ENCODE data around the gene SLC4A7. TPM values are rescaled to one million over a fixed set of nuclear protein-coding genes. Genes with fewer than 3 reads are reported as not detected.

Gene SLC4A7
- total RNA-seq, 2 experiments from 2014 or later, result 57.8 to 66.3 TPM

DNA sequence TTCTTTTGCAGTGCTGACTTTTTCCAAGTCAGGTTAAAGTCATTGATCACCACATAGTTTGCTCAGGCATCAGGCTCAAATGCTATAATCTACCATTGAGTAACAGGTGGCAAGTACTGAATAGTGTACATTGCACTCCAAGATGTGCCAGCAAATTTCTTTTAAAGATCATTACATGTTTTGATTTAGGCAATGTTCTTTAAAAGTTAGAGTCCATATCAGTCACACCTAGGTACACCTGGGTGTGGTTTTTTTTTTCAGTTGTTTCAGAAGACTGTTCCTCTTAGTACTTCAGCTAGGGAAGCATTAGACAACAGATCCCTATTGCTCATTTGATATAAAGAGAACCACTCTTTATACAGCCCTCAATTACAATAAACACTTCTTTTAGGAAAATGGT is 10.6 kb upstream of the SLC4A7 start:
- ChIA-PET POLR2A (no interaction called here), CTCF (no interaction called here)

DNA sequence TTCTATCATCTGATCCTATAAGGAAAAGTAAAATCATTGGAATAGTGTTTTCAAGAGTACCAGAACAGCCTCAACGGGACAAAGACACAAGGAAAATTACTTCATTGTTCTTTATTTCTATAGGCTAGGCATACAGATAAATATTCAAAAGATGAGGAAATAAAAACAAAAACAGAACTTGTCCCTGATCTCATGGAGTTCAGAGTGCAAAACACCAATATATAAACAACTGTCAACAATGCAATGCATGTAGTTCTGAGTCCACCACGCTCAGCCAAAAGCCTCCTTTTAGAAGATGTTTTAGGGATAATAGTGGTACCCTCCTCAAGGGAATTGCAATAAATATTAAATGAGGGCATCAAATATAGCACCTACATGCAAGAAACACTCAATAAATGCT is 4.6 kb upstream of the SLC4A7 start:
- ChIA-PET POLR2A (interaction anchor here (0.7 kb wide), 1 partner anchor 221 kb away, joined by 3 read pairs; no protein-coding TSS in a partner anchor), CTCF (interaction anchor here (0.6 kb wide), 1 partner anchor 143 kb away, joined by 3 read pairs; no protein-coding TSS in a partner anchor)

GRCh38 chr3:27487383-27487782 is 3.2 kb upstream of the SLC4A7 start:
- CTCF ChIA-PET, result no interaction called here
- POLR2A ChIA-PET, result no interaction called here

GRCh38 chr3:27486336-27486735 is 2.2 kb upstream of the SLC4A7 start:
- ChIA-PET CTCF (no interaction called here), POLR2A (no interaction called here)

DNA sequence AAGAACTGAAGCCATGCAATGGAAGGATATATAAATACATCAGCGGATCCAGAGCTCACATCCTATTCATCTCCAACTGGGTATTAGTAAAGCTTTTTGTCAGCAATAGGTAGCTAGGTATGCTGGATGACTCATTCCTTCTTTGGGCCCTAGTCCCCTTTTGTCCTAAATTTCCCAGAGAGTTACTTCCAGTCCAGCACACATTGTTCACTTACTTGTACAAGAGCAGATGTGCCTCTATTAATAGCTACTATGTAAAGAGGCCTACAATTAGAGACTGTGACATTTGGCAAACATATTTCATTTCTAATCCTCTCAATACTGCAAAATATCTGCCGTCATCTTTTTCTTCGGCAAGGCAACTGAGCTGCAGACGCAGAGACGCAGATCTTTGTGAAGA is 1.7 kb upstream of the SLC4A7 start:
- ChIA-PET CTCF (no interaction called here), POLR2A (no interaction called here)

GRCh38 chr3:27483117-27484014 is 818 bp downstream of the SLC4A7 start:
- ChIA-PET POLR2A (no interaction called here), CTCF (no interaction called here)

DNA sequence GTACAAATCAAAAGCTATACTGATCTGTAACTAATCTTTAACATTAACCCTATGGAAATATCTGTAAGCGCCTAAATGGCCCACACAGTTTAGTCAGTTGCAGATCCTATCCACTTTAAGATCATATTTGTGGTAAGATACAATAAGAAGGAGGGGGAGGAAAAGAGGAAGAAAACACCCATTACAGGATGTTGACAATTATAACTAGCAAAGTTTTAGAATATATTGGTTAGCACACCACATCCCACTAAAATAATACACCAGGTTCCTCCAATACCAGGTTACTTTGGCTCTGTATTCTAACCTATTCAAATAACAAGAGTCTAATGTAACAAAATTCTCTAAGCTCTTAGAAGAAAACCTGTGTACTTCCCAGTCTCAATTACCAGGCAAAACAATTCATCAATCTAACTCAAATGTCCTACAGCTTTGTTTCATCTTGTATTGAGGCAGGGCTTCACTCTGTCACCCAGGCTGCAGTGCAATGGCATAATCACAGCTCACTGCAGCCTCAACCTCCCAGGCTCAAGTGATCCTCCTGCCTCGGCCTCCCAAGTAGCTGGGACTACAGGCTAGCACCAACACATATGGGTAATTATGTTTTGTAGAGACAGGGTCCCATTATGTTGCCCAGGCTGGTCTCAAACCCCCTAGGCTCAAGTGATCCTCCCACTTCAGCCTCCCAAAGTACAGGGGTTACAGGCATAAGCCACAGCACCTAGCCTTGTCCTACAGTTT is 4.2 kb downstream of the SLC4A7 start:
- ChIA-PET POLR2A (no interaction called here), CTCF (no interaction called here)

DNA sequence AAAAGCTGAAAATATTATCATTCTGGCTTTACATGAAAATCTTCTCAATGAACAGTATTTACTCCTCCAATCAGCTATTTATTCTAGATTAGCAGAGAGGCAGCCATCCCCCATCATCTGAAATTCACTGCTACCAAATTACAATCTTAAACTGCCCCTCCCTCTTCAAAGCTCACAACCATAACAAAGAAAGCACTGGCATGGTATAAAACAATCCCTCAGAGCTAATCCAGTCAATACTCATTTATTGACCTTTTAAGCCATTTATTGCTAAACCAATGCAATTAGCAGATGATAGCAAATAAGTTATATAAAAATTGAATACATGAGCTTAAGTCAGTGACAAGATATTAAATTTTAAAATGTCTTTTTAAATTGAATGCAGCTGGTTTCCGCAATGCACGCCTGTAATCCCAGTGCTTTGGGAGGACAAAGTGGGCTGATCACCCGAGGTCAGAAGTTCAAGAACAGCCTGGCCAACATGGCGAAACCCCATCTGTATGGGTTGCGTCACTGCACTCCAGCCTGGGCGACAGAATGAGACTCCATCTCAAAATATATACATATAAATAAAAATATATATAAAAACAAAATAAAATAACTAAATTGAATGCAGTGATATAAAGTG is 12.1 kb downstream of the SLC4A7 start:
- POLR2A ChIA-PET, result interaction anchor here (1.0 to 1.5 kb wide), 2 partner anchors 12 to 13 kb away, joined by 7 to 12 read pairs; partner anchors contain the start of gene SLC4A7
- CTCF ChIA-PET, result no interaction called here

- ChIA-PET POLR2A (no interaction called here), CTCF (interaction anchor here (0.8 to 1.2 kb wide), 3 partner anchors 198 to 213 kb away, joined by 3 read pairs; no protein-coding TSS in a partner anchor)
Observed at GRCh38 chr3:27468283-27468886, 15.8 kb downstream of the SLC4A7 start.

- POLR2A ChIA-PET, result no interaction called here
- CTCF ChIA-PET, result interaction anchor here (0.8 to 1.2 kb wide), 5 partner anchors 15 to 214 kb away, joined by 3 read pairs; no protein-coding TSS in a partner anchor
Observed at GRCh38 chr3:27467545-27467944, 16.6 kb downstream of the SLC4A7 start.

- POLR2A ChIA-PET, result interaction anchor here (0.6 kb wide), 1 partner anchor 215 kb away, joined by 3 read pairs; no protein-coding TSS in a partner anchor
- CTCF ChIA-PET, result no interaction called here
Observed at GRCh38 chr3:27464646-27465045, 19.5 kb downstream of the SLC4A7 start.

- ChIA-PET POLR2A (no interaction called here), CTCF (no interaction called here)
Observed at GRCh38 chr3:27462228-27462627, 22.0 kb downstream of the SLC4A7 start.

DNA sequence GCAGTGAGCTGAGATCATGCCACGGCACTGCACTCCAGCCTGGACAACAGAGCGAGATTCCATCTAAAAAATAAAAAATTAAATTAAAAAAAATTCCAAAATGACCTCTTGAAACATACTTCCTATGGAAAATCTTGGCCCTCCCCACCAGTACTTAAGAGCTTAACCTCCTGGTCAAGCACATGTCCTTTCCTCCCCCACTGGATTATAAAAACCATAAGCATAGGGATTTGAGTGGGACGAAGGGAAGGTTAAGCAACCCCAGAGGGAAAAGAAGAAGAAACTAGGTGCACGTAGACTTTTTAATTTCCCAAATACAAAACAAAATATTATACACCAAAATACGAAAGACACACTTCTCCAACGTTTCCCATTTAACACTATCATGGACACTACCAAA is 25.3 kb downstream of the SLC4A7 start:
- POLR2A ChIA-PET, result no interaction called here
- CTCF ChIA-PET, result no interaction called here

DNA sequence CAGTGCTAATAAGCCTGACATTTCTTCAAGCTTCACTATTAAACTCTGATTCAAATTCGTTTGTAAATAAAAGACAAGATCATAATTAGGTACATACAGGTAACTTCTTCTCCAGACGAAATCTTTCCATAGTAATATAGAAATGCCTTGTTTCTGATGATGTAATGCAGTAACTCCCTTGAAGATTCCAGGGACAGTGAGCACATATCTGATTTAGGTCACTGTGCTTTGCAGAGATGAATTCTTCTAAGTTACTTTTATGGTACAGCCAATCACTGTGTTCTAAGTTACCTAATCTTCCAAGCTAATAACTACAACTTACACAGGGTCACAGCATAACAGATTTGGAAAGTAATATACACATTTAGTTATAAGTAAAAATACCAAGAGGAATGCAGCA is 27.6 kb downstream of the SLC4A7 start:
- CTCF ChIA-PET, result interaction anchor here (1.2 kb wide), 1 partner anchor 10 kb away, joined by 3 read pairs; no protein-coding TSS in a partner anchor

DNA sequence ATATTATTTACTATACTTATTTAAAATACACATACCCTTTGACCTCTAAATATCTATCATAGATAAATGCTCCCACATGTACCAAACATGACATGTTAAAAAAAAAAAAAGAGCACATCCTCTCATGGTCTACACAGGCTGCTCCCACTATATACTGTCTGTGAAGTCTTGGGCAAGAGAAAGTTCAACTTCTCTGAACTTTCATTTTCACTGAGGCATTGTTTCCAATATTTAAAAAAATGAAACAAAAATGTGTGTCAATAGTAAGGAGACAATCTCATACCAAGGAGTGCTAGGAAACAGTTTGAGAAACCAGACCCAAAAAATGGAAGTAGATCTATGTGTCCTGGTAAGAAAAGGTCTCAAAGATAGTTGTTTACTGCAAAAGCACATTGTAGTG is 29.3 kb downstream of the SLC4A7 start:
- CTCF ChIA-PET, result no interaction called here
- POLR2A ChIA-PET, result interaction anchor here (0.8 kb wide), 1 partner anchor 29 kb away, joined by 4 read pairs; the partner anchor contains the start of gene SLC4A7

More for the DNA sequence above, 27.6 kb downstream of the SLC4A7 start:
- POLR2A ChIA-PET, result no interaction called here

- ChIA-PET POLR2A (interaction anchor here (0.5 to 0.8 kb wide), 2 partner anchors 11 to 30 kb away, joined by 4 to 8 read pairs; partner anchors contain the start of gene SLC4A7), CTCF (no interaction called here)
Observed at GRCh38 chr3:27454461-27454860, 29.7 kb downstream of the SLC4A7 start.

DNA sequence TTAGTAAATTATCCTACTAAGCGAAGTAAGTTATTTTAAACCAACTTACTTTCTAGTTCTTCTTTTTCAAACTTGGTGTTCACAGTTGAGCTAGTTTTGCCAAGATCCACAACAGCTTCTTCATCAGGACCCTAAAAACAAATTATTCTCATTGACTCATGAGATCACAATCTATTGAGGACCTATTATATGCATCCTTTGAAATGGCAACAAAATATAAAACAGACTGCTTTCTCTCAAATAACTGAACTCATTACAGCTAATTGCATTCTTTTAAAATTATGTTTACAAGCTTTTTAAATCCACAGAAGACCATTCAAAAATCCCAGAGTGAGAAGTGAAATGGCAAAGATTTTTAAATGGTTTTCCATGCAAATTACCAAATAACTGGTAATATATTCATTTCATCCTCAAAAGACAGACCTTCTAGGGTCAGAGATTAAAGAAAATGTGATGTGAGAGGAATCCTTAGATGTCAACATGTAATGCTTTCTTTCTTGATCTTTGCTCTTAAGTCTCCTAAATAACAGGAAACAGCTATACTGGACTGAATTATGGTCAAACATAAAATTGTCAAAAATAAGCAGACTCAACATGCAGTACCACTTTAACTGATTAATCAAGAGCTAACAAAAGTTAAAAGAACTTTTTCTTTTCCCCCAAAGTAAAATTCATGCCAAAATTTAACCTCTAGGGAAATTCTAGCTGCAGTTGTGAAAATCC is 31.7 kb downstream of the SLC4A7 start:
- POLR2A ChIA-PET, result no interaction called here
- CTCF ChIA-PET, result interaction anchor here (0.9 to 1.1 kb wide), 2 partner anchors 14 to 228 kb away, joined by 3 to 5 read pairs; no protein-coding TSS in a partner anchor

DNA sequence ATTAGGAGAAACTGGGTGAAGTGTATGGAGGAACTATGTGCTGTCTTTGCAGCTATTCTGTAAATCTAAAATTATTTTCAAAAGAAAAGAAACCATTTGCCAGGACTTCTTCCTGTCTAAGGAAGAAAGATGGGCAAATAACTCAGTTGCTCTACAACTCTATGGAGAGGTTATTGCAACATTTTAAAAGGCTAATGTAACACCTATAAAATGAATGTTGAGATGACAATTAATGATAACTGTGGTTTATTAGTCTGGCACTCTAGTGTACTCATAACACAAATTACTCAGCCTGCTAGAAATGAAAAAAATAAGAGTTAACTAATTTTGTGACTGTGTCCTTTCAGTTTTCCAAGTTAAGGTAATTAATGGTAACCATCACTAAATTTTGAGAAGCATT is 32.3 kb downstream of the SLC4A7 start:
- ChIA-PET POLR2A (no interaction called here), CTCF (interaction anchor here (1.1 kb wide), 1 partner anchor 15 kb away, joined by 3 read pairs; no protein-coding TSS in a partner anchor)

DNA sequence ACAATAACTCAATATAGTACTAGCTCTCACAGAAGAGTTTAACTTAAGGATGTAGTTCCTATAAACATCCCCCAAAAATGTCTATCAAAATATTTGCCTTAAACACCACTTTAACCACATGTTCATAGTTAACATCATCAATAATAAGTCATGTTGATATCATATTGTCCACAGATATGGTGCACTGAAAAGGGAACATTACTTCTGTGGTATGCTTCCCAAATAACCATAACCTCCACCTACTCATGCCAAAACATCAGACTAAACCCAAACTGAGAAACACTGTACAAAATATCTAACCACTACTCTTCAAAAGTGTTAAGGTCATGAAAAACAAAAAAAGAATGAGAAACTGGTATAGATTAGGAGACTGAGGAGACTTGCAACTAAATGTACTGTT is 32.9 kb downstream of the SLC4A7 start:
- ChIA-PET POLR2A (no interaction called here), CTCF (no interaction called here)

Measured in activated CD8-positive, alpha-beta memory T cell treated with anti-CD3 and anti-CD28 coated beads for 36 hours (primary cell).